Endothelial cell (in vitro differentiated cells): ENCODE data around the gene PLA2G4E. TPM values are rescaled to one million over a fixed set of nuclear protein-coding genes. Genes with fewer than 3 reads are reported as not detected.

ENCODE experiments used
- DNase-seq: peaks from one replicate; pipeline ENCODE4 v3.0.0; 2021; ENCODE audit warnings: low spot score
- H3K27ac Mint-ChIP-seq: one replicate; pipeline ENCODE4 v1.8.0; 2021; ENCODE audit warnings: mixed read lengths, inconsistent platforms; ENCODE audit not compliant: unreplicated experiment
- H3K27me3 Mint-ChIP-seq: one replicate; pipeline ENCODE4 v1.8.0; 2021; ENCODE audit warnings: mild to moderate bottlenecking, moderate library complexity, mixed read lengths, inconsistent platforms; ENCODE audit not compliant: unreplicated experiment
- H3K36me3 Mint-ChIP-seq: one replicate; pipeline ENCODE4 v1.8.0; 2021; ENCODE audit warnings: mild to moderate bottlenecking, low read depth, mixed read lengths, inconsistent platforms; ENCODE audit not compliant: unreplicated experiment
- H3K4me1 Mint-ChIP-seq: one replicate; pipeline ENCODE4 v1.8.0; 2021; ENCODE audit warnings: mild to moderate bottlenecking, mixed read lengths, inconsistent platforms; ENCODE audit not compliant: unreplicated experiment
- H3K4me3 Mint-ChIP-seq: one replicate; pipeline ENCODE4 v1.8.0; 2021; ENCODE audit warnings: mild to moderate bottlenecking, mixed read lengths, inconsistent platforms; ENCODE audit not compliant: unreplicated experiment
- H3K9me3 Mint-ChIP-seq: one replicate; pipeline ENCODE4 v1.8.0; 2021; ENCODE audit warnings: mixed read lengths, inconsistent platforms; ENCODE audit not compliant: unreplicated experiment
- CTCF ChIP-seq: fragments of 200-600 bp; sonication (generic); IDR thresholded peaks from one replicate; pipeline ENCODE4 v1.5.0; 2021; ENCODE audit warnings: antibody characterized with exemption; ENCODE audit not compliant: unreplicated experiment
- total RNA-seq: library from RNA; stranded (reverse); fragmentation: NEBNext Ultra II Directional; extraction: Animal tissue kit (Norgen Biotek cat#: 25700); gene quantifications from one replicate; pipeline ENCODE4 v1.2.1, GENCODE V29; 2021; ENCODE audit not compliant: unreplicated experiment

PLA2G4E gene
- total RNA-seq, 1 donor from 2014 or later = not detected

GRCh38 chr15:41948490-41948889 is 72.4 kb downstream of the PLA2G4E start:
- H3K4me3 Mint-ChIP-seq = no peak overlapping the region
- peaks cover 27% of the 10 kb centered on the region for H3K4me1 Mint-ChIP-seq
- peaks cover 21% of the 10 kb centered on the region for H3K36me3 Mint-ChIP-seq
- H3K9me3 Mint-ChIP-seq = no peaks in the 10 kb centered on the region
- TF ChIP-seq CTCF = no peak
- peaks cover 9% of the 10 kb centered on the region for H3K27me3 Mint-ChIP-seq
- H3K27ac Mint-ChIP-seq = no peak overlapping the region
- DNase-seq = no peak

GRCh38 chr15:41946970-41947369 is 73.9 kb downstream of the PLA2G4E start:
- Mint-ChIP-seq H3K4me3 (no peak overlapping the region), H3K4me1 (peaks cover 38% of the 10 kb centered on the region), H3K9me3 (no peaks in the 10 kb centered on the region), H3K36me3 (peaks cover 28% of the 10 kb centered on the region), H3K27me3 (peaks cover 14% of the 10 kb centered on the region), H3K27ac (no peak overlapping the region)
- DNase-seq = no peak
- no peak for TF ChIP-seq CTCF

- Mint-ChIP-seq H3K27me3 (peaks cover 14% of the 10 kb centered on the region), H3K4me3 (no peak overlapping the region), H3K36me3 (peaks cover 33% of the 10 kb centered on the region), H3K27ac (no peak overlapping the region), H3K4me1 (peaks cover 42% of the 10 kb centered on the region), H3K9me3 (no peaks in the 10 kb centered on the region)
- DNase-seq = no peak
- no peak for TF ChIP-seq CTCF
Measured at GRCh38 chr15:41945731-41946130, 75.1 kb downstream of the PLA2G4E start.

GRCh38 chr15:41945221-41945620 is 75.6 kb downstream of the PLA2G4E start:
- Mint-ChIP-seq H3K36me3 (peaks cover 33% of the 10 kb centered on the region), H3K4me1 (peaks cover 47% of the 10 kb centered on the region), H3K9me3 (no peaks in the 10 kb centered on the region), H3K27ac (peak overlapping the region; percentile 79), H3K27me3 (peaks cover 14% of the 10 kb centered on the region), H3K4me3 (peak overlapping the region; percentile 63)
- no peak for DNase-seq
- TF ChIP-seq CTCF = no peak

GRCh38 chr15:41944313-41944940 is 76.4 kb downstream of the PLA2G4E start:
- Mint-ChIP-seq H3K4me3 (peak overlapping the region; percentile 42), H3K4me1 (peaks cover 48% of the 10 kb centered on the region), H3K36me3 (peaks cover 32% of the 10 kb centered on the region), H3K9me3 (no peaks in the 10 kb centered on the region), H3K27me3 (peaks cover 14% of the 10 kb centered on the region), H3K27ac (peak overlapping the region; percentile 89)
- DNase-seq = no peak
- no peak for TF ChIP-seq CTCF
